GM19043 (cell line): ENCODE measurements around the gene HSPB1.
"Not testable (repeated sequence)": the region's sequence is repeated elsewhere in the genome, so short reads cannot be mapped to it uniquely, and the experiment has no call there.

Source experiments
- ATAC-seq: cut with Tn5 transposase; IDR thresholded peaks from one replicate; pipeline ENCODE4 v1.9.1; 2021; ENCODE audit warnings: low read depth; ENCODE audit not compliant: unreplicated experiment

HSPB1 gene

DNA sequence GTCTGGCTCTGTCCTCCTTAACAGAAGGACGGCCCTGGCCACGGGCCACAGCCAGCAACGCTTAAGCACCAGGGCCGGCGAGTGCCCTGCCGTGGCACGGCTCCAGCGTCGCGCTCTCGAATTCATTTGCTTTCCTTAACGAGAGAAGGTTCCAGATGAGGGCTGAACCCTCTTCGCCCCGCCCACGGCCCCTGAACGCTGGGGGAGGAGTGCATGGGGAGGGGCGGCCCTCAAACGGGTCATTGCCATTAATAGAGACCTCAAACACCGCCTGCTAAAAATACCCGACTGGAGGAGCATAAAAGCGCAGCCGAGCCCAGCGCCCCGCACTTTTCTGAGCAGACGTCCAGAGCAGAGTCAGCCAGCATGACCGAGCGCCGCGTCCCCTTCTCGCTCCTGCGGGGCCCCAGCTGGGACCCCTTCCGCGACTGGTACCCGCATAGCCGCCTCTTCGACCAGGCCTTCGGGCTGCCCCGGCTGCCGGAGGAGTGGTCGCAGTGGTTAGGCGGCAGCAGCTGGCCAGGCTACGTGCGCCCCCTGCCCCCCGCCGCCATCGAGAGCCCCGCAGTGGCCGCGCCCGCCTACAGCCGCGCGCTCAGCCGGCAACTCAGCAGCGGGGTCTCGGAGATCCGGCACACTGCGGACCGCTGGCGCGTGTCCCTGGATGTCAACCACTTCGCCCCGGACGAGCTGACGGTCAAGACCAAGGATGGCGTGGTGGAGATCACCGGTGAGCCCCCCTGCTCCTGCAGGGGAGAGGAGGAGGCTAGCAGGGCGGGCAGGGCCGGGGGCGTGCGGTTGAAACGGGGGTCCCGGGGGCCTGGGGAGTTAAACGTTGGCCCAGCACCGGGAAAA, at the start of gene HSPB1:
HSPB1 (plus strand) TSS at position 327 of the 855 bp plus-strand sequence; CDS start at position 367, 40 bp downstream.
- peak; percentile 50 for ATAC-seq

DNA sequence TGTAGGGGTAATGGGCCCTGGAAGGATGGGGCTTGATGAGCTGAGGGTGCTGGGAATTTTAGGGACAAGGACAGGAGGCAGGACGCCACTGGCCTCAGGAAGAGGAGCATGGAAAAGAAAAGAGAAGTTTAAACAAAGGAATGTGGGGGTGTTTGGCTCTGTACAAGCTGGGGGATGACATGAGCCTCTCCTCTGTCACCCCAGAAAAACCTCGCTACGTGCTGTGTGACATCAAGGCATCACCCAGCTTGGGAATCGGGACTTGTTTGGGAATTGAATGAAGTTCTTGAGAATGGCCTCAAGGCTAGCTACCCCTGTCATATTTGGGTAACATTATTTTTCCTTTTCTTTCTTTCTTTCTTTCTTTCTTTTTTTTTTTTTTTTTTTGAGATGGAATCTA, 47.7 kb upstream of the HSPB1 start:
- no peak for ATAC-seq

DNA sequence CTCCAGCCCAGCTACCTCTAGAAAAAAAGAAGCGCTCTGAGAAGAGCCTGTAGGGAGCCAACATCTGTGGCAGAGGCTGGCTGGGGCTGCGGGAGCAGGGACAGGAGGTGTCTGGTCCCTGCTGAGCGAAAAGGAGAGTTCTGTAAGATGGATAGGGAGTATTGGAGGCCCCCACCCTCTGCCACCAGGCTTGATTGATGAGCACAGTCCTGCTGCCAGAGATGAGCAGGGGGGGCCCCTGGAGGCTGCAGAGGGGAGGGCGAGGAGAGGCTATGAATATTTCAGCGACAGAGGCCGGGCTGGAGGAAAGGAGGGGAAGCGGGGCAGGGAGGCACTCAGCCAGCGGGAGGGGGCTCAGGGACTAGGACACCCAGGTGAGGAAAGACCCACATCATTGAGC, 44.5 kb upstream of the HSPB1 start:
- ATAC-seq: no peak

DNA sequence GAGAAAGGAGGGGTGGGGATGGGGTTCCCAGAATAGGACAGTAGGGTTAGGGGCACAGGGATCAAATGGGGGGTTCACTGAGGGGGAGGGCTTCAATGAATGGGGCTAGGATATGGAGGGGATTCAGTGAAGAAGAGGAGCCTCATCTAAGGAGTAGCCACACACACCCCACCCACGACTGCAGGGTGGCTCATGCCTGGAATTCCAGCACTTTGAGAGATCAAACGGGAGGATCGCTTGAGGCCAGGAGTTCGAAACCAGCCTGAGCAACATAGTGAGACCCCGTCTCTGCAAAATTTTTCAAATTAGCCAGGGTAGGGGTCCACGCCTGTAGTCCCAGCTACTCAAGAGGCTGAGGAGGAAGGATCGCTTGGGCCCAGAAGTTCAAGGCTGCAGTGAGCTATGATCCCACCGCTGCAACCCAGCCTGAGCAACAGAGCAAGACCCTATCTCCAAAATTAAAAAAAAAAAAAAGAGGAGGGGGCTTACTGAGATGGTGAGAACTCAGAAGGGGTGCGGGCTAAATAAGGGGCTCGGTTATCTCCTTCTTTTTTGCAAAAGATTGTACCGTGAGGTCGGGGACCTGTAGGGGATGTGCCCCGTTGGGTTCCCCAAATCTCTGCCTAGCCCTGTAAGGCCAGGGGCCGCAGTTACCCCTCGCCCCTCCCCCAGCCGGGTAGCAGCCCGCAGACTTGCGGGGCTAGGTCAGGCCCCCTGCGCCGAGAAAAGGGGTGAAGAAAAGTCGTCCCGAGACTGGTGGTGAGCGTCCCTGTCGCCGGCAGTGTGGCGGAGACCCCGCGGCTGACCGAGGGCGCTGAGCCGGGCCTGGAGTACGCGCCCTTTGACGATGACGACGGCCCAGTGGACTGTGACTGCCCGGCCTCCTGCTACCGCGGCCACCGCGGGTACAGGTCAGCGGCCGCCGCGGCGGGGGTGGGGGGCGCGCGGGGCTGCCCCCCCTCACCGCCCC, 43.1 kb upstream of the HSPB1 start:
- ATAC-seq: no peak

DNA sequence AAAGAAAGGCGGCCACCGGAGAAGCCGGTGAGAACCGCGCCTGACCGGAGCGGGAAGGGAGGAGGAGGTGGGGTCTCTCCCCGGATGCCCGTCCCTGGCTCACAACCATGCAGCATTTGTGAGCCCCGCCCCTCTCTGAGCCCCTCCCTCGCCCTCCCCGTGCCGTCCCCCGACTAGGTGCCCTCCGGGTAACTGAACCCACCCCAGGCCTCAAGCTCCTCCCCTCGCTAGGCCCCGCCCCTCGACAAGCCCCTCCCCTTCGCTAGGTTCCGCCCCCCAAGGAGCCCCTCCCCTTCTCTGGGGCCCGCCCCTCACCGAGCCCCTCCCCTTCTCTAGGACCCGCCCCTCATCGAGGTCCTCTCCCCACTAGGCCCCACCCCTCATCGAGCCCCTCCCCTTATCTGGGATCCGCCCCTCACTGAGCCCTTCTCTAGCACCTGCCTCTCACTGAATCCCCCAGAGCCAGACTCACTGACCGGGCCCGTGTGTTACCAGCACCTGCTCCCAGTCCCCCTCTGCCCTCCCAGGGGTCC, 42.2 kb upstream of the HSPB1 start:
- no peak for ATAC-seq

DNA sequence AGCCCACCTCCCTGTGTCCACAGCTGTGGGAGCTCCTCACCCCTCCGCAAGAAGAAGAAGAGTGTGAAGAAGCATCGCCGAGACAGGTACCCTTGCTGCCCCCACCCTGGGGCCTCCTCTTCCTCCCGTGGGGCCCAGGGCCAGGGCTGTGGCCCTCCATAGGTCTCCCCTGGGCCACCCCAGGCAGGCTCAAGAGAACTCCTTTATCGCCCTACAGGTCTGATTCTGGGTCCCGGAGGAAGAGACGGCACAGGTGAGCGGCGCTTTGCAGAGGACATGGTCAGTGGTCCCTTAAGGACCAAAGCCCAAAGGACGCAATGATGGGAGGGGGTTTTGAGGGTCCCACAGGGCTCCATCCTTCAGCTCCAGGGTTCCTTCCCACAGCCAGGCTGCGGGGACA, 41.1 kb upstream of the HSPB1 start:
- ATAC-seq: no peak

DNA sequence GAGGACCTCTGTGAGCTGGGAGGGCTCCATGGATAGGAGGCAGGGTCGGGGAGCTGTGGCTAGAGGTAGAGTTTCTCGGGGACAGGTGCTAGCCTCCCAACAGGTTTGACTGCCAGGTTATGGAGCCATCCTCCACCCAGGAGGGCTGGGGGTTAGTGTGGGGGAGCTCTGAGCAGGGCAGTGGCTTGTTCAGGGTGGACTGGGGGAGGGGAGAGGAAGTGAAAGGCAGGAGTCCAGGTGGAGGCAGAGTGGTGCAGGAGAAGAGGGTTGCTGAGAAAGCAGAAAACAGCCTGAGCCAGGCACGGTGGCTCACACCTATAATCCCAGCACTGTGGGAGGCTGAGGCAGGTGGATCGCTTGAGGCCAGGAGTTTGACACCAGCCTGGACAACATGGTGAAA, 40.5 kb upstream of the HSPB1 start:
- no peak for ATAC-seq

DNA sequence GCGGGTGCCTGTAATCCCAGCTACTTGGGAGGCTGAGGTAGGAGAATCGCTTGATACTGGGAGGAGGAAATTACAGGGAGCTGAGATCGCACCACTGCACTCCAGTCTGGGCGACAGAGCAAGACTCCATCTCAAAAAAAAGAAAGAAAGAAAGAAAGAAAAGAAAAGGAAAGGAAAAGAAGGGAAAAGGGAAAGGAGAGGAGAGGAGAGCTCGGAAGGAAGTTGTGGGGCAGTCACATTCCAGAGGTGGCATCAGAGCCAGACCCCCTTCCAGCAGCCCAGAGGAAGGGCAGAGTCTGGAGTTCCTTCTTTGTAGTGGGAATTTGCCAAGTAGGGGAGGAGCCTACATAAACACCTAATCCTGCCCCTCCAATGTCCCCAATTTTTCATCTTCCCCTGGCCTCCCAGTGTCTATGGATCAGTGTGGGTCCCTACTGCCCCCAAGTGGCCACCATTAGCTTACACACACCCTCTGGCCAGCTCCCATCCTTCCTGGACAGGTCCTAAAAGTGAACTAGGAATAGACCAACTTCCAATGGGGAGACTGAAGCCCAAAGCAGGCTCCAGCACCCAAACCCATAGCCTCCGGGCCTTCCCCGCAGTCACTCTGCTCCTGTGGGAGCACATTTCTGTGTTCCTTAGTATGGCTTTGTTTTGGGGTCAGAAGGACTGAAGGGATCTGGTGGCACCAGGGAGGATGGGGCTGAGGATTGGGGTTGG, 39.6 kb upstream of the HSPB1 start:
- no peak for ATAC-seq

DNA sequence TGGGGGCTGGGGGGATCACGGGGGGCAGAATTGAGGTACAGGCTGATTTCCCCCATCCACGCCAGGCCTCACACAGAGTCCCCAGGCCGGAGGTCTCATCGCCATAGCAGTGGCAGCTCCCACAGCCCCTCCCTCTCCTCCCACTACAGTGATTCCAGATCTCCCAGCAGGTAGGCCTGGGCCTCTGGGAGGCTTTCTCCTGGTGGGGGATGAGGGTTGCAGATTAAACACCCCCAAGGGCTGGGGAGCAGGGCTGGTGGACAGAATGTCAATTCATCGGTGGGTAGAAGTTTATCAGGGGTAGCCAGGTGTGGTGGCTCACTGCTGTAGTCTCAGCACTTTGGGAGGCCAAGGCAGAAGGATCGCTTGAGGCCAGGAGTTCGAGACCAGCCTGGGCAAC, 37.2 kb upstream of the HSPB1 start:
- ATAC-seq: no peak

DNA sequence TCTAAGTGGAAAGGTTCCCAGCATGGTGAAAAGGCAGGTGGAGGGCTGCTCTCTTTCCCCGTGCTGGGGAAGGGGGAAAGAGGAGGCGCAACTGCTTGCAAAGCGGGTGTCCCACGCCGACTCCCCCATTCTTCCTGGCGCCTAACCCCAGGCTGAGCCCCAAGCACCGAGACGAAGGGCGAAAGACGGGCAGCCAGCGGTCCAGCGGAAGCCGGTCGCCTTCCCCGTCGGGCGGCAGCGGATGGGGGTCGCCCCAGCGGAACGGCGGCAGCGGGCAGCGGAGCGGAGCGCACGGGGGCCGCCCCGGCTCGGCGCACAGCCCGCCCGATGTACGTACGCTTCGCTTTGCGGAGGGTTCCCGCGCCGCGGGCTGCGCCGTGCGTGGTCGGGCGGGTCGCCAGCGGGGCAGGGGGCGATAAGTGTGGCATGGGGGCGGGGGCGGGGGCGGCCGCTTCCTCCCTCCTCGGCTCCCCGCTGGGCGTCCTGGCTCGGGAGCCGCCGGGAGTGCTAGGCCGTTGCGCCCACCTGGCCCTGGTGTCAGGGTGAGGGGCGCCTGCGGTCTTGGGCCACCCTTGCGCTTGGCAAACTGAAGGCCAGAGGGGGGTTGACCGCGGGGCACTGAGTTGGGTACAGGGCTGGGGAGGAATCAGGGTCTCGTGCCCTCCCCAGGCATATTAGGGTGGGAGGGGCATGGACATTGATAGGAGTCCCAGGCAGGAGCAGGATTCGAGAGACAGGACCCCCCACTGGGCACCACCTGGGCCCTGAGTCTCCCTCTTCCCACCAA, 35.2 kb upstream of the HSPB1 start:
- no peak for ATAC-seq

DNA sequence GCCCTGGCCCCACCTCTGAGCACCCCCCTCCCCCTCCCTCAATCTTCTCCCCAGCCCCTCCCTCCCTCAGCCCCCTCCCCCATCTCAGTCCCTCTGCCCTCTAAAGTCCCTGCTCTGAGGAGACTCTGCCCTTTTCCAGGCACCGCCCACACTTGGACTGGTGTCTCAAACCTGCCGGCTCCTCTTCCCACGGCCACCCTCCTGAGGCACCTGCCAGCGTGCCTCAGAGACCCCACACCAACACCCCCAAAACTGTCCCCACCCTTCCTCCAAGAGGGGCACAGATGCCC, 34.6 kb upstream of the HSPB1 start:
- no peak for ATAC-seq

DNA sequence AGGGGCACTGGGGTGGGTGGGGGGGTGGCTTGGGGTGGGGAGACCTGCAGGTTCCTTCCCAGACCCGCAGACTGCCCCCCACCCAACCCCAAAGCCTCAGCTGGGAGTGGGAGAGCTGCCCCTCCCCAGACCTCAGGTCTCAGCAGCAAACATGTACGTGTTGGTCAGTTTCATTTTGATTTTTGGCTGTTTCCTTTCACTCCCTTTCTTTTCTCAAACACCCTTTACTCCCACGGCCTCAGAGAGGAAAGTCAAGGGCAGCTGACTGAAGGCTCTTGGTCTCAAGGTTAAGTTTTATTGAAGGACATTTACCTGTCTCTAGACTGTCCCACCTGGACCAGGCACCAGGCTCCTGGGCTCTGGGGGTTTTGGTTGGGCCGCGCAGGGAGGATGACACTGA, 34.1 kb upstream of the HSPB1 start:
- no peak for ATAC-seq

DNA sequence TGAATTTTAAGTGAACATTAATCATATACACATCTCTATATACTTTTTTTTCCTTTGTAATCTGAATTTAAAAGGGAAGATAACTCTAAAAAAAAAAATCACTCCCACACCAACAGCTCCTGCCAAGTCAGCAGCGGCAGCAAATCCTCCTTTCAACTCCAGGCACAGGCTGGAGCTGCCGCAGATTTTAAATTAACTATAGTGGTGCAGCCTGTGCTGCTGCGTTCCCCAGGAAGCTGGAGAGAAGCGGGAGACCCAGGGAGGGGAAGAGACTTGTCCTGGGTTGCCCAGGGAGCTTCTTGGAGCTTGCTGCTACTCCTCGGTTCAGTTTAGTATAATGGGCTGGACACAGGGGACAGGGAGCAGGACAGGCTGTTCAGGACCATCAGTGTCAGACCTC, 32.6 kb upstream of the HSPB1 start:
- no peak for ATAC-seq

DNA sequence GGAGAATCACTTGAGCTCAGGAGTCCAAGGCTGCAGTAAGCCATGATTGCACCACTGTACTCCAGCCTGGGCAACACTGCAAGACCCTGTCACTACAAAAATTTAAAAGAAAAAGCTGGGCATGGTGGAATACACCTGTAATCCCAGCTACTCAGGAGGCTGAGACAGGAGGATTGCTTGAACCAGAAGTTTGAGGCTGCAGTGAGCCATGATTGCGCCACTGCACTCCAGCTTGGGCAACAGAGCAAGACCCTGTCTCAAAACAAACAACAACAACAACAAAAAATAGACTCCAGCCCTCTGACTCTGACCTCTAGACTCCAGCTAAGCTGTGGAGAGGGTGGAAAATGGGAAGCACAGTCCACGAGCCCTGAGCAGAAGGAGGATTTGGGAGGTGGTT, 31.1 kb upstream of the HSPB1 start:
- not testable (repeated sequence) for ATAC-seq

DNA sequence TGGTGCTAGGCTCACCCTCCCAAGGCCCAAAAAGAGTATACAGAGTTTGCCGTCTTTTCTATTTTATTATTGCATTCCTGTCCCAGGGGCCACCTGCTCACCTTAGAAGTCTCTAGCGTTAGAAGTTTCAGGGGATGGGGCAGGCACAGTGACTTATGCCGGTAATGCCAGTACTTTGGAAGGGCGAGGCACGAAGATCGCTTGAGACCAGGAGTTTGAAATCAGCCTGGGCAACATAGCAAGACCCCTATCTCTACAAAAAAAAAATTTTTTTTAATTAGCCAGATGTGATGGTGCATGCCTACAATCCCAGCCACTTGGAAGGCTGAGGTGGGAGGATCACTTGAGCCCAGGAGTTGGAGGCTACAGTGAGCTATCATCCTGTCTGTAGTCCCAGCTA, 30.3 kb upstream of the HSPB1 start:
- ATAC-seq: no peak

DNA sequence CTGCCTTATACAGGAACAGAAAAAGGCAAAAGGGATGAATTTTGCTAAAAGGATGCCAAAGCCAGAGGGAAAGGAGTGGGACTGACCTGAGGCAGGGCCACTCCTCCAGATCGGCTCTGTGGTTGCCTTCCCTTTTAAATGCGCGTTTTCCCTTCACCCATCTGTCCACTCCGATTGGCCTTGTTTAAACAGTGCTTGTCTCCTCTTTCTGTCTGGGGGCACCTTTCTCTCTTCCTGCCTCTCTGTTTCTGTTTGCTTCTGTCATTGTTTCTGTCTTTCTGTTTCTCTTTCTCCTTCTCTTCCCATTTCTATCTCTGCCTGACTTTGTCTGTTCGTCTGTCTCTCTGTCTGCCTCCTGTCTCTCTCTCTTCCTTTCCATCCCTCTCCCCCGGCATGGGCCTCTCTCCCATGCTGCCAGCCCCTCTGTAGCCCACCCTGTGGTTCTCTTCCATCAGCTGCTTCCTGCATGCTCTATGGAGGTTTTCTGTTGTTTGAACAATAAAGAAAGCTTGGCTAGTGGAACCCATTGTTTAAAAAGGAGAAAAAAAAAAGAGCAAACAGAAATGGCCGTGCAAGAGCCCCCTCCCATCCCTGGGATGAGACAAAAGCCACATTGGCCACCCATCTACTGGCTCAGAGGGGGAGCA, 29.5 kb upstream of the HSPB1 start:
- no peak for ATAC-seq

DNA sequence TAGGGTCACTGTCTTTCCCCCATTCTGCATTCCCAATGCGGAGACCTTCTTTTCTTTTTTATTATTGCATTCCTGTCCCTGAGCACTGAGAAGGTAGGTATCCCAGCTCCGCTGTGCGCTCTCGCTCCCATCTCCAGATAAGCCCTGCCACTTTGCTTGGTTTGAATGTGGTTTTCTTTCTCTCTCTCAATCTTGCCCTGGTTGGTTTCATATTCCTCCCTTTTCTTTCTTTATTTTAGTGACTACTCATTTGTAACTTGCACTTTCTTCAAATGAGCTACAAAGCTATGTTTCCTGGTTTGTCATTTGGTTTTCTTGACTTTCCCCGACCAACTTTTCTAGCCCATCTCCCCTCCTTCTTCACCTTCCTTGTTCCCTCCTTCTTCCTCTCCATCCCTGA, 29.0 kb upstream of the HSPB1 start:
- no peak for ATAC-seq

DNA sequence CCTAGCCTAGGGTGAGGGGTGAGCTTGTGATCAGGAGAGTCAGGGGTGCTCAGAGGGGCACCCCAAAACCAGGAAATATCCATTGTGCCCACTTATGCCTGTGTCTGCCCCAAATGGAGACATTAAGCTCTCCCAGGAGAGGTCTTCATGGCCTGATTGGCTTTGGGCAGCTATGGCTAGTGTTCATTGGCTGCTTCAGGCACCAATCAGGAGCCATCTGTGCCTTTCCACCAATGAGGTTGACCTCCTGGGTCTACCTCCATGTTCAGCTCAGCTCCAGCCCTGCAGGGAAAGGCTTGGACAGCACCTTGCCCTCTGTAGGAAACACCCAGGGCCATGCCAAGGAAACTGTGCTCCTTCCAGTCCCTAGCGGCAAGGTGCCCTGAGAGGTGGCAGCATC, 23.9 kb upstream of the HSPB1 start:
- ATAC-seq: no peak

DNA sequence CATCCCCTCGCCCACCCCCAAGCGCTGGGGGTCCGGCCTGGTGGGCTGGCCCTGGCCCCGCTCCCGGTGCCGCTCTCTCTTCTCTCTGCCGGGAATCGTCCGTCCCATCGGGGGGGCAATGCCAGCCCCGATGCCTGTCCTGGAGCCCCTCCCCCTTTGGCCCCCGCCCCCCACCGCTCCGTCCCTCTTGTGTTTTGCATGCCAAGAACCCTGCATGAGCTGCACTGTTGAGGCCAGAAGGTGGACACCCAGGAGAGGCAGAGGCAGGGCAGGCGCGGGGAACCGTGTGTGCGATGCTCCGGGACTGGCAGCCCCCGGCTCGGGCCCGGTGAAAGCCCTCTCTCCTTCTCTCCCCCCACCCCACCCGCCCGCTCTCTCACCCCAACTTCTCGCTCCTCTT, 22.1 kb upstream of the HSPB1 start:
- ATAC-seq: no peak
